22Rv1 (cell line): ENCODE results near the gene CUL5.

ENCODE experiments used
- H3K27ac ChIP-seq: fragments of 450-650 bp; 2 replicates; pipeline ENCODE4 v1.5.1; 2017
- ZFX ChIP-seq: fragments of 450-650 bp; IDR thresholded peaks from 2 replicates; pipeline ENCODE4 v1.6.1; 2017; ENCODE audit warnings: antibody characterized with exemption, borderline replicate concordance
- TF ChIP-seq, protein P1 (sequence below): fragments of 450-650 bp; IDR thresholded peaks from 2 replicates; pipeline ENCODE4 v1.5.1; 2017; ENCODE audit warnings: mild to moderate bottlenecking

CUL5 gene

DNA sequence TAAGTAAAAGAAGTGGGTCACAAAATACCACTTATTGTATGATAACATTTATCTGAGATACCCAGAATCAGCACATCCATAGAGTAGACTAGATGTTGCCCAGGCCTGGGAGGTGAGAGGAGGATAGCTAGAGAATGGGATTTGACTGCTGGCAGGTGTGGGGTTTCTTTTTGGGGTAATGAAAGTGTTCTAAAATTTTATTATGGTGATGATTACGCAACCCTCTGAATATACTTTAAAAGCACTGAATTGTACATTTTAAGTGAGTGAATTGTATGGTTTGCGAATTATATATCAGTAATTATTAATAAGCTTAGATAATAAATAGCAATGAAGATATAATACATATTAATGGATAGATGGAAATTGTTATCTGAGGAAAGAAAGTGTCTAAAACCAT, 77.0 kb downstream of the CUL5 start:
- no peak for TF ChIP-seq ZFX
- TF ChIP-seq, protein P1, sequence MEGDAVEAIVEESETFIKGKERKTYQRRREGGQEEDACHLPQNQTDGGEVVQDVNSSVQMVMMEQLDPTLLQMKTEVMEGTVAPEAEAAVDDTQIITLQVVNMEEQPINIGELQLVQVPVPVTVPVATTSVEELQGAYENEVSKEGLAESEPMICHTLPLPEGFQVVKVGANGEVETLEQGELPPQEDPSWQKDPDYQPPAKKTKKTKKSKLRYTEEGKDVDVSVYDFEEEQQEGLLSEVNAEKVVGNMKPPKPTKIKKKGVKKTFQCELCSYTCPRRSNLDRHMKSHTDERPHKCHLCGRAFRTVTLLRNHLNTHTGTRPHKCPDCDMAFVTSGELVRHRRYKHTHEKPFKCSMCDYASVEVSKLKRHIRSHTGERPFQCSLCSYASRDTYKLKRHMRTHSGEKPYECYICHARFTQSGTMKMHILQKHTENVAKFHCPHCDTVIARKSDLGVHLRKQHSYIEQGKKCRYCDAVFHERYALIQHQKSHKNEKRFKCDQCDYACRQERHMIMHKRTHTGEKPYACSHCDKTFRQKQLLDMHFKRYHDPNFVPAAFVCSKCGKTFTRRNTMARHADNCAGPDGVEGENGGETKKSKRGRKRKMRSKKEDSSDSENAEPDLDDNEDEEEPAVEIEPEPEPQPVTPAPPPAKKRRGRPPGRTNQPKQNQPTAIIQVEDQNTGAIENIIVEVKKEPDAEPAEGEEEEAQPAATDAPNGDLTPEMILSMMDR = no peak
- no peak overlapping the region for H3K27ac ChIP-seq

DNA sequence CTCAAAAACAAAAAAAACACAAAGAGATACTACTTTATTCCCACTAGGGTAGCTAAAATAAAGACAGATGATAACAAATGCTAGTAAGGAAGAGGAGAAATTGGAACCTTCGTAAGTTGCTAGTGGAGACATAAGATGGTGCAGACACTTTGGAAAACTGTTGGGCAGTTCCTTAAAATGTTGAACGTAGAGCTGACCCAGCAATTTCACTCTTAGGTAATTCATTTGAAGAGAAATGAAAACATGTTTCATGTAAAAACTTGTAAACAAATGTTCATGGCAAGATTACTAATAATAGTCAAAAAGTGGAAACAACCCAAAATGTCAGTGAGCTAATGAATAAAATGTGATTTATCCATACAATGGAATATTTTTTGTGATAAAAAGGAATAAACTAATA, 83.4 kb downstream of the CUL5 start:
- no peak overlapping the region for H3K27ac ChIP-seq
- no peak for TF ChIP-seq ZFX
- TF ChIP-seq, protein P1 = no peak

DNA sequence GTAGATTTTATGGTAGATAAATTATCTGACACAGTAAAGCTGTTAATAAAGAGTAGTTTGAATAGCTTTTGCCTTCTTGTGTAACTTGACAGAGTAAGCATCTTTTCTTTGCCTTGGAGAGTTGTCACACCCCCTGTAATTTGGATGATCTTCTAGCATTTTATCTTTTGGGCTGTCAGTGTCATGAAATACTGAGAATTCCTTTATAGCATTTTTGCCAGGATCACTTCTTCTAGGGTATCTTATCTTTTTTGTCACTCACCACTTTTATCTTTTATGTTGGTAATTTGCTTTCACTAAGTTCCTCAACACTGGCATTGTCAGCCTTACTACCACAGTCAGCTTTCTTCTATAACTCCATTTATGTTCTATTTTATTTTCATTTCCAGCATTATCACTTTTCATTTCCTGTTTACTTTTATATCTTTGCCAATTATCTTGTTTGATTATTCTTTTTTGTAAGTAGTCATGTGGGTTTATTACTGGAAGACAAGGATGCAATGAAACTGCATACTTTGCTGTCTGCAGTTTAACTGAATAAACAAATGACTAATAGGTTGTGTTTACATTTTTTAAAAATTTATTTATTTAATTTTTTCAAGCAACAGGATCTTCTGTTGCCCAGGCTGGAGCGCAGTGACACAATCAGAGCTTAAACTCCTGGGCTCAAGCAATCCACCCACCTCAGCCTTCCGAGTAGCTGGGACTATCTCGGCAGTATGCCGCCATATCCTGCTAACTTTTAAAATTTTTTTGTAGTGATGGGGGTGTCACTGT, 84.6 kb downstream of the CUL5 start:
- peak overlapping the region; percentile 50 for H3K27ac ChIP-seq
- TF ChIP-seq ZFX = no peak
- TF ChIP-seq, protein P1 = no peak

DNA sequence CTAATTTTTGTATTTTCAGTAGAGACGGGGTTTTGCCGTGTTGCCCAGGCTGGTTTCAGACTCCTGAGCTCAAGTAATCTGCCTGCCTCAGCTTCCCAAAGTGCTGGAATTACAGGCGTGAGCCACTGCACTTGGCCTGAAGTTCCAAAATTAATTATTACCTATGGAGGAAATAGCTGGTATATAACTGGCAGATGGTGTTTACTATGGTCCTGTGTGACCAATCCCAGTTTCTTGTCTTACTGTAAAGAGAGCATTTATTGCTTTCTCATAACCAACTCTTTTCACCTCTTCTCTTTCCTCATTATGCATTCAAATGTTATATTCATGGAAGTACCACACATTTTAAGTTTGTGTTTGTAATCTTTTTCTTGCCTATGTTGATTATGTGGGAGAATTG, 88.5 kb downstream of the CUL5 start:
- TF ChIP-seq ZFX = no peak
- TF ChIP-seq, protein P1 = no peak
- no peak overlapping the region for H3K27ac ChIP-seq

DNA sequence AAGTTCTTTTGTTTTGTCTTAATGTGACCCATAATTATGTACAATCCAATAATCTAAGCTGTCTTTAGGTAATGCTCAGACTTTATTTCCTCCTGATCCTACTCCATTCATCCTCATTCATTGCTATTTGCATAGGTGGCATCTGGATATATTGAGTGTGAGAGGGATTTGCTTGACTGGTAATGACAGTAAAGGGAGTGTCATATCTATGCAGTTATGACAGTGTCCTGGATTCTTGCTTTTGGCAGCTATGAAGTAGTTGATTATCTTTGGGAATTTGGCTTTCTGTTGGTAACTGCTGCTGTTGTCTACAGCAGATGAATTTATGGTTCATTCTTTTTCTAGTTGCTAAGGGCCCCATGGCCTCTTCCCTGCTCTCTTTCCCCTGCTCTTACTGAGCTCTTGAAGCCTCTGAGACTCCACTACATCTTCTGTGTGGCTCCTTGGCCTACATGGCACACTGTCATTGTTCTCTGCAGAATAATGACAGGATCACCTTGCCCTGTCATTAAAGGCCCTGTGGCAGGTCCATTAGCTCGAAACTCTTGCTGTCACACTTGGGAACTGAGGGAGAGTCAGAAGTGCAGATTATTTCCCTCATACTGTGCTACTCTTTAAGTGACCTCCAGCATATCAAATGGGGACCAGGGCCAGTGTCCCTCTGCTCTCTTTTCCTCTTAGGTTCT, 92.5 kb downstream of the CUL5 start:
- no peak for TF ChIP-seq ZFX
- TF ChIP-seq, protein P1 = no peak

DNA sequence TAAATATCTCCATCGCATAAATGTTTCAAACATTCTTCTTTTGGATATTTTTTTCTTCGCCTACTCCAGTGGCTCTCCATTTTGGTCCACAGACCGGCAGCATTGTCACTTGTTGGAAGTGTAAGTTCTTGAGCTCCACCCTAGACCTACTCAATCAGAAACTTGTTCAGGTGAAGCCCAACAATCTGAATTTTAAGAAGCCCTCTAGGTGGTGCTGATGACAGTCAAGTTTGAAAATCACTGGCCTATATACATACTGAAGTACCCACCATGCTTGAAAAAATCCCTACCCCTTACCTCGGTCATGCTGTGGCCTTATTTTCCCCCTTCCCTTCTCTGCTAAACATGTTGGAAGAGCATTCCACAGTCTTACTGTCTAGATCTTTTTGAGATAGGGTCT, 102.4 kb downstream of the CUL5 start:
- no peak overlapping the region for H3K27ac ChIP-seq
- TF ChIP-seq, protein P1 = no peak
- no peak for TF ChIP-seq ZFX

More for the DNA sequence above, 92.5 kb downstream of the CUL5 start:
- H3K27ac ChIP-seq = no peak overlapping the region

DNA sequence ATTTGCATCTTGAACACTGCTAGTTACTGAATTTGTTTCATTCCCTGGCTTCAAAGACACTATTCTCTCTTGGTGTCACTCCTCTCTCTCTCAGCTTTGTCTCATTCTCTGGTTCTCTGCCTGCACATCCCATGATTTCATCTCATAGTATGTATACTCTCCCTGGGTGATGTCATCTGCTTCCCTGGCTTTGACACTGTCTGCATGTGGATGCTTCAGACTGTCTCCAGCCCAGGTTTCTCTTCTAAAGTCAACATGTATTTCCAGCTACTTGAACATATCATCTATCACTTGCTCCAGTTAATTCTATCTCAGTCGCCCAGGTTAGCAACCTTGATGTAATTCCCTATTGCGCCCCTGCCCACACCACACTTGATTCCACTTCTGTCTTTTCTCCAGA, 103.4 kb downstream of the CUL5 start:
- H3K27ac ChIP-seq = no peak overlapping the region
- TF ChIP-seq ZFX = no peak
- TF ChIP-seq, protein P1 = no peak
